ENCODE results near the gene DPF3.

- TF ChIP-seq POLR2A (IDR thresholded peaks at IDR 0.05; ENCODE audit: low read length): no peak
- no peak for TF ChIP-seq CTCF (IDR thresholded peaks at IDR 0.05)
Measured at GRCh38 chr14:72830786-72831594, 62.9 kb downstream of the DPF3 start.

Measured in A549 (cell line).